Lower leg skin (tissue), 3 donors: ENCODE data around the gene MAPK13.

Source experiments
- CTCF ChIP-seq, 3 donors: fragments of 450-650 bp; IDR thresholded peaks; one replicate each; pipeline ENCODE4 v1.5.1; 2016; ENCODE audit warnings: antibody characterized with exemption in 3 of 3, mild to moderate bottlenecking in 3 of 3, moderate library complexity in 2 of 3
- POLR2A ChIP-seq, 2 donors: fragments of 450-650 bp; IDR thresholded peaks; one replicate each; pipeline ENCODE4 v1.6.1; 2016 to 2017; ENCODE audit warnings: antibody characterized with exemption in 2 of 2, mild to moderate bottlenecking in 1 of 2, moderate library complexity in 1 of 2

GRCh38 chr6:36104836-36105235 is 25.5 kb upstream of the MAPK13 start:
- TF ChIP-seq CTCF (IDR thresholded peaks at IDR 0.05) (no peak), POLR2A (IDR thresholded peaks at IDR 0.05) (no peak)
